Nephron (organoid): ENCODE measurements around the gene HDLBP.

Experiments used
- H3K27ac Mint-ChIP-seq, 3 experiments: 2 replicates each; pipeline ENCODE4 v1.8.0; 2020; ENCODE audit warnings: mixed read lengths in 3 of 3, mild to moderate bottlenecking in 2 of 3, moderate library complexity in 1 of 3
- H3K27me3 Mint-ChIP-seq: 2 replicates; pipeline ENCODE4 v1.8.0; 2021; ENCODE audit warnings: low read depth, mild to moderate bottlenecking, moderate library complexity, mixed read lengths
- H3K36me3 Mint-ChIP-seq: 2 replicates; pipeline ENCODE4 v1.8.0; 2020; ENCODE audit warnings: low read depth, mixed read lengths
- H3K4me1 Mint-ChIP-seq: 2 replicates; pipeline ENCODE4 v1.8.0; 2020; ENCODE audit warnings: mixed read lengths
- H3K4me3 Mint-ChIP-seq, 3 experiments: 2 replicates each; pipeline ENCODE4 v1.8.0; 2020; ENCODE audit warnings: mild to moderate bottlenecking in 3 of 3, mixed read lengths in 3 of 3, moderate library complexity in 2 of 3
- H3K9me3 Mint-ChIP-seq: 2 replicates; pipeline ENCODE4 v1.8.0; 2020; ENCODE audit warnings: mixed read lengths
- TF ChIP-seq, protein P1 (sequence below), 3 experiments: fragments of 200-600 bp; sonication (generic); IDR thresholded peaks; one replicate each; pipeline ENCODE4 v1.5.0; 2021; ENCODE audit warnings: antibody characterized with exemption in 3 of 3; ENCODE audit not compliant: unreplicated experiment in 3 of 3

The HDLBP gene

GRCh38 chr2:241352227-241352626 is 36.8 kb upstream of the HDLBP start:
- Mint-ChIP-seq H3K4me3 (no peak overlapping the region), H3K9me3 (no peaks in the 10 kb centered on the region), H3K27ac (peak overlapping the region; percentile 74 to 97 (median 77)), H3K4me1 (peaks cover 23% of the 10 kb centered on the region), H3K27me3 (no peaks in the 10 kb centered on the region), H3K36me3 (peaks cover 66% of the 10 kb centered on the region)
- TF ChIP-seq, protein P1, sequence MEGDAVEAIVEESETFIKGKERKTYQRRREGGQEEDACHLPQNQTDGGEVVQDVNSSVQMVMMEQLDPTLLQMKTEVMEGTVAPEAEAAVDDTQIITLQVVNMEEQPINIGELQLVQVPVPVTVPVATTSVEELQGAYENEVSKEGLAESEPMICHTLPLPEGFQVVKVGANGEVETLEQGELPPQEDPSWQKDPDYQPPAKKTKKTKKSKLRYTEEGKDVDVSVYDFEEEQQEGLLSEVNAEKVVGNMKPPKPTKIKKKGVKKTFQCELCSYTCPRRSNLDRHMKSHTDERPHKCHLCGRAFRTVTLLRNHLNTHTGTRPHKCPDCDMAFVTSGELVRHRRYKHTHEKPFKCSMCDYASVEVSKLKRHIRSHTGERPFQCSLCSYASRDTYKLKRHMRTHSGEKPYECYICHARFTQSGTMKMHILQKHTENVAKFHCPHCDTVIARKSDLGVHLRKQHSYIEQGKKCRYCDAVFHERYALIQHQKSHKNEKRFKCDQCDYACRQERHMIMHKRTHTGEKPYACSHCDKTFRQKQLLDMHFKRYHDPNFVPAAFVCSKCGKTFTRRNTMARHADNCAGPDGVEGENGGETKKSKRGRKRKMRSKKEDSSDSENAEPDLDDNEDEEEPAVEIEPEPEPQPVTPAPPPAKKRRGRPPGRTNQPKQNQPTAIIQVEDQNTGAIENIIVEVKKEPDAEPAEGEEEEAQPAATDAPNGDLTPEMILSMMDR (IDR thresholded peaks at IDR 0.05; ENCODE audit: unreplicated experiment in 3 of 3) = no peak

- H3K27ac Mint-ChIP-seq = peak overlapping the region; percentile 74 to 97 (median 77)
- H3K27me3 Mint-ChIP-seq = no peaks in the 10 kb centered on the region
- TF ChIP-seq, protein P1 (IDR thresholded peaks at IDR 0.05; ENCODE audit: unreplicated experiment in 3 of 3) = no peak
- H3K4me1 Mint-ChIP-seq = peaks cover 19% of the 10 kb centered on the region
- no peaks in the 10 kb centered on the region for H3K9me3 Mint-ChIP-seq
- H3K4me3 Mint-ChIP-seq = peak overlapping the region in 1 of 3 experiments; percentile 8
- H3K36me3 Mint-ChIP-seq = peaks cover 70% of the 10 kb centered on the region
Measured at GRCh38 chr2:241351640-241352031, 36.2 kb upstream of the HDLBP start.

DNA sequence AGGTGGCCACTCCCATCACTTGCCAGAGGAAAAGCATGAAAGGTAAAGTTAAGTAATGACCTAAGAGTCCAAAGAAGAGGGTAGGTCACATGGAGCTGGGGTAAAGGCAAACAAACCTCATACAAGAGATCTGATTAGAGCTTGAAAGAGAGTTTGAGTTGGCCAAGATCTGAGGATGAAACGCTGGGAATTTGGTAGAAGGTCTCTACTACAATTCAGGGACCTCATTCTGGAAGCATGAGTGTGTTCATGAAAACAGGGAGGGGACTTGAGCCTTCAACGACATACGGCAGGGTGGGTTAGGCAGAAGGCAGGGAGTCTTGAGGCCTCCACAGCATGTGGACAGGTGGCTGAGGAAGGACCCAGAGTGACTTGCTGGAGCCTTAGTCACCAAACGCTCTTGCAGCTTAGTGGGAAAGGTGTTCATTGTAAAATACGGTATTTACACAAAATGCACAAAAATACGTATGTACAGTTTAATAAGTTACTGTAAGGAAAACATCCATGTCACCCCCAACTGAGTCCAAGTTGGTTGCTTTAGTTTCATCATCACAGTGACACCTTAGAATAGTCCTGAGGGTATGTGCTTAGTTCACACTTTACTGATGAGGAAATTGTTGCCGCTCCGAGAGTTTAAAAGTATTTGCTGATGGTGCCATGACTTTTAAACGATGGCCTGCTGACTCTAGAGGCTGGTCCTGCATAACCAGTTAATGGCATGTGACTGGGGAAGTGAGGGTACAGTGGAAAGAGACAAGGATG is 35.6 kb upstream of the HDLBP start:
- H3K4me3 Mint-ChIP-seq = peak overlapping the region in 1 of 3 experiments; percentile 28
- H3K36me3 Mint-ChIP-seq = peaks cover 76% of the 10 kb centered on the region

GRCh38 chr2:241350530-241350877 is 35.0 kb upstream of the HDLBP start:
- H3K4me1 Mint-ChIP-seq = peaks cover 19% of the 10 kb centered on the region
- peaks cover 81% of the 10 kb centered on the region for H3K36me3 Mint-ChIP-seq
- H3K27me3 Mint-ChIP-seq = no peaks in the 10 kb centered on the region
- peak overlapping the region in 1 of 3 experiments; percentile 28 for H3K4me3 Mint-ChIP-seq
- H3K27ac Mint-ChIP-seq = peak overlapping the region; percentile 74 to 97 (median 77)
- no peaks in the 10 kb centered on the region for H3K9me3 Mint-ChIP-seq
- TF ChIP-seq, protein P1 (IDR thresholded peaks at IDR 0.05; ENCODE audit: unreplicated experiment in 3 of 3) = no peak

More for the DNA sequence above, 35.6 kb upstream of the HDLBP start:
- TF ChIP-seq, protein P1 (IDR thresholded peaks at IDR 0.05; ENCODE audit: unreplicated experiment in 3 of 3) = no peak
- no peaks in the 10 kb centered on the region for H3K9me3 Mint-ChIP-seq
- H3K27ac Mint-ChIP-seq = peak overlapping the region; percentile 74 to 97 (median 77)
- H3K27me3 Mint-ChIP-seq = no peaks in the 10 kb centered on the region
- H3K4me1 Mint-ChIP-seq = peaks cover 19% of the 10 kb centered on the region

- no peak overlapping the region for H3K4me3 Mint-ChIP-seq
- no peaks in the 10 kb centered on the region for H3K9me3 Mint-ChIP-seq
- peaks cover 17% of the 10 kb centered on the region for H3K4me1 Mint-ChIP-seq
- no peaks in the 10 kb centered on the region for H3K27me3 Mint-ChIP-seq
- H3K27ac Mint-ChIP-seq = peak overlapping the region in 2 of 3 experiments; percentile 5 to 97
- H3K36me3 Mint-ChIP-seq = peaks cover 87% of the 10 kb centered on the region
- TF ChIP-seq, protein P1 (IDR thresholded peaks at IDR 0.05; ENCODE audit: unreplicated experiment in 3 of 3) = no peak
Measured at GRCh38 chr2:241349941-241350340, 34.5 kb upstream of the HDLBP start.
